K562 (cell line): ENCODE results near the gene INPP5D. TPM values are rescaled to one million over a fixed set of nuclear protein-coding genes. Genes with fewer than 3 reads are reported as not detected.

Source experiments
- ATAC-seq: fragments of 200-7000 bp; cut with Tn5 transposase; 3 replicates; pipeline ENCODE4 v1.9.1; 2020; ENCODE audit warnings: moderate library complexity
- BruUV-seq: library from RNA; stranded (reverse); fragments of 400-500 nt; replicated peaks from 2 replicates; lab custom pipeline; 2021; lab: Mats Ljungman, UMichigan
- CTCF ChIA-PET: fragments of 300-600 bp; formaldehyde crosslinking; extraction: SDS; loops from one replicate; lab custom pipeline; 2021; ENCODE audit warnings: low intra/inter-chr PET ratio; lab: Yijun Ruan, JAX
- POLR2A ChIA-PET: fragments of 300-600, 350-650 bp; sonication (Branson Sonifier 250); formaldehyde crosslinking; extraction: SDS; loops from one replicate; lab custom pipeline; 2021; ENCODE audit warnings: antibody characterized with exemption, inconsistent platforms; lab: Yijun Ruan, JAX
- DNase-seq, 4 experiments: peaks; one replicate each; pipeline versions ENCODE4 v3.0.0 to v3.0.0-alpha.2; 2011 to 2018; ENCODE audit warnings: low spot score in 3 of 4, mixed read lengths in 3 of 4; ENCODE audit errors: extremely low read depth in 1 of 4
- FAIRE-seq: peaks from 2 replicates; lab custom pipeline; 2011; peaks lifted over from hg19 to GRCh38; lab: Jason Lieb, UNC
- H2AFZ ChIP-seq: 2 replicates; pipeline ENCODE4 v1.6.0; 2011; ENCODE audit warnings: low read depth, low read length, control low read depth, inconsistent platforms
- H3K27ac ChIP-seq: fragments of 200-600 bp; 3 replicates; pipeline ENCODE4 v1.8.0; 2011; ENCODE audit warnings: low read depth, mild to moderate bottlenecking, control low read depth, inconsistent platforms, low read length, moderate library complexity, mixed read lengths; ENCODE audit errors: extremely low read depth
- H3K27me3 ChIP-seq, 2 experiments: fragments of 300-600 bp in 1 of 2; 2 replicates in 1 of 2; 3 replicates in 1 of 2; pipeline versions ENCODE4 v1.6.0 to v1.8.0; 2011; ENCODE audit warnings: inconsistent platforms in 2 of 2, low read length in 2 of 2, mild to moderate bottlenecking in 1 of 2, mixed read lengths in 1 of 2, moderate library complexity in 1 of 2; ENCODE audit not compliant: control insufficient read depth in 2 of 2, insufficient read depth in 2 of 2
- H3K36me3 ChIP-seq: fragments of 300-600 bp; 3 replicates; pipeline ENCODE4 v1.8.0; 2011; ENCODE audit warnings: mild to moderate bottlenecking, low read length, inconsistent platforms; ENCODE audit not compliant: control insufficient read depth, insufficient read depth
- H3K4me1 ChIP-seq, 2 experiments: fragments of 200-600 bp in 1 of 2; replicated peaks in 1 of 2; 2 replicates in 1 of 2; 3 replicates in 1 of 2; pipeline versions ENCODE4 v1.5.1 to v1.8.0; 2011; ENCODE audit warnings: inconsistent platforms in 2 of 2, low read length in 2 of 2, mild to moderate bottlenecking in 1 of 2, mixed read lengths in 1 of 2, moderate library complexity in 1 of 2; ENCODE audit not compliant: control insufficient read depth in 2 of 2, insufficient read depth in 2 of 2
- H3K4me2 ChIP-seq: 2 replicates; pipeline ENCODE4 v1.6.1; 2011; ENCODE audit warnings: low read length, control low read depth, inconsistent platforms, mixed read lengths; ENCODE audit not compliant: insufficient read depth
- H3K4me3 ChIP-seq: fragments of 200-600 bp; sonication (generic), shearing (Covaris generic); 2 replicates; pipeline ENCODE4 v1.5.1; 2016; ENCODE audit warnings: control low read depth, inconsistent platforms
- H3K79me2 ChIP-seq: fragments of 200-600 bp; 3 replicates; pipeline ENCODE4 v1.8.0; 2011; ENCODE audit warnings: low read length, inconsistent platforms; ENCODE audit not compliant: control insufficient read depth, insufficient read depth
- H3K9ac ChIP-seq, 2 experiments: 2 replicates each; pipeline versions ENCODE4 v1.6.0 to v1.6.1; 2011; ENCODE audit warnings: low read depth in 2 of 2, low read length in 2 of 2, control low read depth in 1 of 2, inconsistent platforms in 1 of 2, mild to moderate bottlenecking in 1 of 2, mixed read lengths in 1 of 2; ENCODE audit not compliant: insufficient read depth in 1 of 2
- H3K9me1 ChIP-seq: one replicate; pipeline ENCODE4 v1.6.0; 2011; ENCODE audit warnings: inconsistent platforms, mild to moderate bottlenecking, low read length, moderate library complexity; ENCODE audit not compliant: control insufficient read depth, insufficient read depth
- H3K9me3 ChIP-seq: replicated peaks from 2 replicates; pipeline ENCODE4 v1.5.1; 2011; ENCODE audit warnings: low read depth, low read length, inconsistent platforms; ENCODE audit not compliant: control insufficient read depth, insufficient read depth
- H4K20me1 ChIP-seq: replicated peaks from 2 replicates; pipeline ENCODE4 v1.6.1; 2011; ENCODE audit warnings: low read length, inconsistent platforms, mixed read lengths; ENCODE audit not compliant: control insufficient read depth, insufficient read depth
- MAFF ChIP-seq: IDR thresholded peaks from 2 replicates; pipeline ENCODE4 v1.6.1; 2012; ENCODE audit warnings: low read length, improper control_type of control experiment
- MBD2 ChIP-seq: sonication (generic); IDR thresholded peaks from 2 replicates; pipeline ENCODE4 v1.6.1; 2016; ENCODE audit warnings: low read depth, borderline replicate concordance
- NFIC ChIP-seq: fragments of 450-650 bp; IDR thresholded peaks from 2 replicates; pipeline ENCODE4 v1.6.1; 2017; ENCODE audit warnings: mild to moderate bottlenecking, inconsistent platforms
- SMAD2 ChIP-seq: fragments of 150-350 bp; IDR thresholded peaks from 2 replicates; pipeline ENCODE4 v1.6.1; 2014; ENCODE audit warnings: low read depth, mild to moderate bottlenecking, low read length
- ZNF316 ChIP-seq: fragments of 450-650 bp; IDR thresholded peaks from 2 replicates; pipeline ENCODE4 v1.6.1; 2016
- ZNF512 ChIP-seq: IDR thresholded peaks from 2 replicates; pipeline ENCODE4 v1.6.1; 2016; ENCODE audit warnings: missing genetic modification characterization, missing compliant biosample characterization
- WGBS: fragments of 100-300 bp; shearing (Covaris generic); methylation state at CpG from one replicate; pipeline ENCODE4 v1.1.6; 2016; ENCODE audit warnings: low coverage, mixed read lengths; ENCODE audit not compliant: insufficient coverage; ENCODE audit errors: missing lambda C conversion rate; 5-methylcytosine and 5-hydroxymethylcytosine counted together
- in situ Hi-C: fragments of 300-500 bp; cut with MboI; formaldehyde crosslinking; loops from 4 replicates; pipeline ENCODE4 v1.15.0; 2018; ENCODE audit warnings: inconsistent platforms, mixed read lengths
- intact Hi-C: fragments of 100-400 bp; cut with micrococcal nuclease; formaldehyde crosslinking; loops from 2 replicates; pipeline ENCODE4 v1.14.2; 2022
- polyA plus RNA-seq, 8 experiments: library from polyadenylated mRNA; depleted of rRNA in 4 of 8; stranded (reverse) in 5 of 8; unstranded in 3 of 8; fragments of >200 nt; fragmentation: Nextera tagmentation in 2 of 8; fragmentation: Illumina TruSeq in 1 of 8; extraction: Ambion mirVana in 2 of 8; extraction: Trizol in 1 of 8; gene quantifications; 2 replicates each; pipeline versions ENCODE4 v1.2.1 to v1.2.3, GENCODE V29; 2011 to 2014; ENCODE audit warnings: inconsistent platforms in 1 of 8, missing spikeins in 1 of 8
- total RNA-seq, 7 experiments: library from RNA; depleted of rRNA in 6 of 7; stranded (reverse); fragments of >200 nt in 6 of 7; fragmentation: Illumina TruSeq in 2 of 7; extraction: Trizol in 2 of 7; gene quantifications; 2 replicates each; pipeline versions ENCODE4 v1.2.1 to v1.2.3, GENCODE V29; 2011 to 2021; ENCODE audit warnings: low replicate concordance in 1 of 7
- TF ChIP-seq, protein P1 (sequence below), 2 experiments: fragments of 450-650 bp in 1 of 2; sonication (generic) in 1 of 2; formaldehyde crosslinking in 1 of 2; IDR thresholded peaks; 2 replicates each; pipeline versions ENCODE4 v1.7.1 to v1.9.0; 2016 to 2022; ENCODE audit warnings: inconsistent platforms in 1 of 2, mild to moderate bottlenecking in 1 of 2, missing genetic modification reagents in 1 of 2

The INPP5D gene
- total and polyA plus RNA-seq, 9 of the 15 experiments (the other 6 are each of a cell fraction or from before 2014, with no cell fraction given), result 0.55 to 6.2 (median 2.2) TPM

DNA sequence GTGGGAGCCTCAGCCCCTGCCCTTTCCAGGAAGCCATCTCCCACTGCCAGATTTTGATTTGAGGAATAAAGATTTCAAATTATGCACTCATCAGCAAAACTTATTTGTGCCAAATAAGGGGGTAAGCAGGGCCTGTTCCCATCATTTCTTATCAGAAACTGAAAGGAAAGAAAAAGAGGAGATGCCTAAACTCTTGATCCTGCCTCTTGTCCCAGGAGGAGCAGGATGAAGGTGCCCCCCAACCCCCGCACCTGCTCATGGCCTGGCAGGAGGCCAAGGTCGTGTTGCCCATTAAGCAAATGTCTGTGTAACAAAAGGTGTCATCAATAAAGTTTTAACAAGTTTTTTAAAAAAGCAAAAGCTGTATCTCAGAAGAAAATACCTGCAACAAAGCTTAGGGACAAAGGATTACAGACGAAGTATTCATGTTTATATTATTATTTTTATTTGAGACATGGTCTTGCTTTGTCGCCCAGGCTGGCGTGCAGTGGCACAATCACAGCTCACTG lies 80.0 kb downstream of the INPP5D start:
- Histone ChIP-seq H3K9ac (no peak overlapping the region), H3K27me3 (no peaks in the 10 kb centered on the region), H3K27ac (no peak overlapping the region), H3K79me2 (no peaks in the 10 kb centered on the region), H4K20me1 (no peaks in the 10 kb centered on the region), H2AFZ (no peak overlapping the region), H3K9me1 (no peaks in the 10 kb centered on the region), H3K4me3 (no peak overlapping the region), H3K9me3 (no peaks in the 10 kb centered on the region), H3K4me2 (no peak overlapping the region), H3K4me1 (peaks cover 0 to 8% of the 10 kb centered on the region in 2 experiments; a peak in 4 of 5 replicates), H3K36me3 (no peaks in the 10 kb centered on the region)
- in situ Hi-C loops, result no loop called here
- CTCF ChIA-PET, result no interaction called here
- intact Hi-C loops, result no loop called here
- DNase-seq (no peak), FAIRE-seq (no peak), ATAC-seq (no peak)
- POLR2A ChIA-PET, result no interaction called here
- no TSS peak for BruUV-seq
- 52% methylated on average over 5 of the region's 5 CpGs for WGBS
- no peak for TF ChIP-seq MBD2
- TF ChIP-seq MAFF, result 0 out of 2 replicates have a peak, but pooled peaks have one; percentile 10
- TF ChIP-seq NFIC, result peak; percentile 28; the same call in 1 of the 2 replicates
- TF ChIP-seq, protein P1, sequence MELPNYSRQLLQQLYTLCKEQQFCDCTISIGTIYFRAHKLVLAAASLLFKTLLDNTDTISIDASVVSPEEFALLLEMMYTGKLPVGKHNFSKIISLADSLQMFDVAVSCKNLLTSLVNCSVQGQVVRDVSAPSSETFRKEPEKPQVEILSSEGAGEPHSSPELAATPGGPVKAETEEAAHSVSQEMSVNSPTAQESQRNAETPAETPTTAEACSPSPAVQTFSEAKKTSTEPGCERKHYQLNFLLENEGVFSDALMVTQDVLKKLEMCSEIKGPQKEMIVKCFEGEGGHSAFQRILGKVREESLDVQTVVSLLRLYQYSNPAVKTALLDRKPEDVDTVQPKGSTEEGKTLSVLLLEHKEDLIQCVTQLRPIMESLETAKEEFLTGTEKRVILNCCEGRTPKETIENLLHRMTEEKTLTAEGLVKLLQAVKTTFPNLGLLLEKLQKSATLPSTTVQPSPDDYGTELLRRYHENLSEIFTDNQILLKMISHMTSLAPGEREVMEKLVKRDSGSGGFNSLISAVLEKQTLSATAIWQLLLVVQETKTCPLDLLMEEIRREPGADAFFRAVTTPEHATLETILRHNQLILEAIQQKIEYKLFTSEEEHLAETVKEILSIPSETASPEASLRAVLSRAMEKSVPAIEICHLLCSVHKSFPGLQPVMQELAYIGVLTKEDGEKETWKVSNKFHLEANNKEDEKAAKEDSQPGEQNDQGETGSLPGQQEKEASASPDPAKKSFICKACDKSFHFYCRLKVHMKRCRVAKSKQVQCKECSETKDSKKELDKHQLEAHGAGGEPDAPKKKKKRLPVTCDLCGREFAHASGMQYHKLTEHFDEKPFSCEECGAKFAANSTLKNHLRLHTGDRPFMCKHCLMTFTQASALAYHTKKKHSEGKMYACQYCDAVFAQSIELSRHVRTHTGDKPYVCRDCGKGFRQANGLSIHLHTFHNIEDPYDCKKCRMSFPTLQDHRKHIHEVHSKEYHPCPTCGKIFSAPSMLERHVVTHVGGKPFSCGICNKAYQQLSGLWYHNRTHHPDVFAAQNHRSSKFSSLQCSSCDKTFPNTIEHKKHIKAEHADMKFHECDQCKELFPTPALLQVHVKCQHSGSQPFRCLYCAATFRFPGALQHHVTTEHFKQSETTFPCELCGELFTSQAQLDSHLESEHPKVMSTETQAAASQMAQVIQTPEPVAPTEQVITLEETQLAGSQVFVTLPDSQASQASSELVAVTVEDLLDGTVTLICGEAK (IDR thresholded peaks at IDR 0.05), result peak; percentile 85
- TF ChIP-seq, protein P1 (CRISPR knock-in tag; IDR thresholded peaks at IDR 0.05), result peak; percentile 85
- peak; percentile 33; the same call in 1 of the 2 replicates for TF ChIP-seq ZNF316
- TF ChIP-seq SMAD2, result no peak
- no peak for TF ChIP-seq ZNF512 (tag)
